ENCODE measurements around the gene C1orf198.

The C1orf198 gene

DNA sequence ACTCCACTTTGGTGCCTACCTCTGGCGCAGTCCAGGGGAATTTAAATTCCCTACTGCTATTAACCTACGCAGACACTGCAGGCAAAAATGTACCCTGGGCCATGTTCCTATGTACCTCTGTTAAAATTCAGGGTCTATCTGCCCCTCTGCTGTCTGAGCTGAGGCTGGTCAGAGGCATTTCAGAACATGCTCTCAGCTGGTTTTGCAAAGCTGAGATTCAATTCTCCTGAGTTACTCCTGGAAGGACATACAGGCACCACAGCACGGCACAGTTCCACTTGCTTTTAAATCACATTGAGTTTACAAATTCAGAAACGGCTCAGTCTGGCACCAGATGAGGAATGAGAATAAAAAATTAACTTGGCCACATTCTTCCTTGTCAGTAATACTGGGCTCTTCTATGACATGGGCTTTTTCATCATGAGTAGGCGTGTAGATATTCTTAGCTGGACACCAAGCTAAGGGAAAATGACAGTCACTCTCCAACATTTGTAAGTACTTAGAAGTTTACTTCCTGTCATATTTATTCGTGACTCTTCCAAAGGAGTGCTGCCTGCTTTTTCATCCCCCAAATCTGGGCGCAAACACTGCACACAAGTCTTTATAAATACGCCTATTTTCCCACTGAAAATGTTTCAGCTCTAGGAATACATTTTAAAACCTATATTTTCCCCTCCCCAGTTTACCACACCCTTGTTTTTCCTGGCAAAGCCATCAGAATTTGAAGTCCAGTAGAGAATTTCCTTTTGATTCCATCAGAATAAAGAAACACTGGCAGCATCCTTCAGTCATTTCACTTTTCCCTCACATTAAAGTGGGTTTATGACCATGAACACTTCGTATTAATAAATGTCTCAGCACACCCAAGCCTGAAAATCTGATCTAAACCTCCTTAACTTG lies 1.9 kb downstream of the C1orf198 start:
- no peak overlapping the region for H3K4me3 ChIP-seq (replicated peaks; ENCODE audit: insufficient read depth, low read length)
- no peak for TF ChIP-seq CTCF (IDR thresholded peaks at IDR 0.05; ENCODE audit: insufficient read depth, low read length)
- no peak for TF ChIP-seq GABPA (IDR thresholded peaks at IDR 0.05; ENCODE audit: low read depth)
- TF ChIP-seq POLR2AphosphoS5 (IDR thresholded peaks at IDR 0.05; ENCODE audit: low read depth) = no peak
- no peaks in the 10 kb centered on the region for H3K27me3 ChIP-seq (ENCODE audit: insufficient read depth, poor library complexity, severe bottlenecking)
- DNase-seq (ENCODE audit: low read depth in 1 of 2, low spot score in 1 of 2) = no peak
- H3K27ac ChIP-seq (replicated peaks) = no peak overlapping the region

GRCh38 chr1:230865062-230865817 lies 3.1 kb downstream of the C1orf198 start:
- Histone ChIP-seq H3K27me3 (ENCODE audit: insufficient read depth, poor library complexity, severe bottlenecking) (no peaks in the 10 kb centered on the region), H3K4me3 (replicated peaks; ENCODE audit: insufficient read depth, low read length) (no peak overlapping the region)
- no peak for DNase-seq (ENCODE audit: low read depth in 1 of 2, low spot score in 1 of 2)

DNA sequence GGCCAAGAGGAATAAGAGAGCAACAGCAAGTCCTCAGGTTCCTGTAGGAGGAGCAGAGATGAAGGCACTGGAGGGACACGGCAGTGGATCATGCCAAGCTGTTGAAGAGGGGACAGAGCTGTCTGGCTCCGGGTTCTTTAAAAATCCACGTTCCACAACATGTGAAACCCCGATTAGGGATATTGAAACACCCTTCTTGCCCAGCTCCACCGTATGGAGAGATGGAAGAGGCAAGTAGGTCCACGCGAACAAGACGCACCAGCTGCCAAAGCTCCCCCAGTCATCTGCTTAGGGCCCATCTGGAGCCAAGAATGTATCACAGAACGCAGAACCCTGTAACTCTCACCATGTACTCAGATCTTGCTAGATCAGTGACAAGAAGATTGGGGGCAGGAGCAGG lies 3.9 kb downstream of the C1orf198 start:
- DNase-seq (ENCODE audit: low read depth in 1 of 2, low spot score in 1 of 2) = no peak
- Histone ChIP-seq H3K4me3 (replicated peaks; ENCODE audit: insufficient read depth, low read length) (no peak overlapping the region), H3K27ac (replicated peaks) (no peak overlapping the region), H3K27me3 (ENCODE audit: insufficient read depth, poor library complexity, severe bottlenecking) (no peaks in the 10 kb centered on the region)
- TF ChIP-seq POLR2AphosphoS5 (IDR thresholded peaks at IDR 0.05; ENCODE audit: low read depth) = no peak
- no peak for TF ChIP-seq REST (IDR thresholded peaks at IDR 0.05; ENCODE audit: insufficient replicate concordance, low read depth)
- no peak for TF ChIP-seq CTCF (IDR thresholded peaks at IDR 0.05; ENCODE audit: insufficient read depth, low read length)
- TF ChIP-seq GABPA (IDR thresholded peaks at IDR 0.05; ENCODE audit: low read depth) = no peak
- no peak for TF ChIP-seq SPI1 (IDR thresholded peaks at IDR 0.05; ENCODE audit: borderline replicate concordance, low read depth)

More at GRCh38 chr1:230865062-230865817, 3.1 kb downstream of the C1orf198 start:
- H3K27ac ChIP-seq (replicated peaks) = no peak overlapping the region
- no peak for TF ChIP-seq SPI1 (IDR thresholded peaks at IDR 0.05; ENCODE audit: borderline replicate concordance, low read depth)
- TF ChIP-seq POLR2AphosphoS5 (IDR thresholded peaks at IDR 0.05; ENCODE audit: low read depth) = no peak
- TF ChIP-seq REST (IDR thresholded peaks at IDR 0.05; ENCODE audit: insufficient replicate concordance, low read depth) = no peak
- TF ChIP-seq GABPA (IDR thresholded peaks at IDR 0.05; ENCODE audit: low read depth) = no peak
- no peak for TF ChIP-seq CTCF (IDR thresholded peaks at IDR 0.05; ENCODE audit: insufficient read depth, low read length)

All from HL-60 (cell line).